Lung (tissue), 12 donors: ENCODE data around the gene TBL1Y. TPM values are rescaled to one million over a fixed set of nuclear protein-coding genes. Genes with fewer than 3 reads are reported as not detected.

Source experiments
- ATAC-seq: fragments of 200-7000 bp; cut with Tn5 transposase; one replicate; pipeline ENCODE4 v1.9.1; 2020; ENCODE audit warnings: moderate number of reproducible peaks; ENCODE audit not compliant: insufficient read depth, low FRiP score
- DNase-seq, 3 donors: peaks; one replicate each; pipeline ENCODE4 v3.0.0-alpha.2; 2013 to 2017
- H3K27ac ChIP-seq, 2 donors: one replicate each; pipeline ENCODE4 v1.5.1; 2013; ENCODE audit warnings: mild to moderate bottlenecking in 2 of 2, moderate library complexity in 2 of 2, control low read depth in 1 of 2, inconsistent platforms in 1 of 2, low read depth in 1 of 2, low read length in 1 of 2
- H3K27me3 ChIP-seq, 3 donors: one replicate each; pipeline ENCODE4 v1.5.1; 2013; ENCODE audit warnings: low read length in 2 of 3; ENCODE audit not compliant: control insufficient read depth in 3 of 3, insufficient read depth in 3 of 3
- H3K36me3 ChIP-seq, 4 donors: one replicate each; pipeline ENCODE4 v1.5.1; 2013; ENCODE audit warnings: low read length in 4 of 4, mild to moderate bottlenecking in 1 of 4, moderate library complexity in 1 of 4; ENCODE audit not compliant: control insufficient read depth in 4 of 4, insufficient read depth in 4 of 4
- H3K4me1 ChIP-seq, 5 donors: one replicate each; pipeline ENCODE4 v1.5.1; 2013; ENCODE audit warnings: low read length in 5 of 5, mild to moderate bottlenecking in 2 of 5, moderate library complexity in 1 of 5; ENCODE audit not compliant: control insufficient read depth in 5 of 5, insufficient read depth in 5 of 5
- H3K4me3 ChIP-seq: one replicate; pipeline ENCODE4 v1.5.1; 2013; ENCODE audit warnings: mild to moderate bottlenecking, control low read depth, moderate library complexity
- H3K9ac ChIP-seq, 2 donors: one replicate each; pipeline ENCODE4 v1.5.1; 2013; ENCODE audit warnings: low read length in 2 of 2, control low read depth in 1 of 2; ENCODE audit not compliant: insufficient read depth in 1 of 2
- H3K9me3 ChIP-seq, 4 donors: one replicate each; pipeline ENCODE4 v1.5.1; 2013; ENCODE audit warnings: low read length in 3 of 4, mild to moderate bottlenecking in 1 of 4, moderate library complexity in 1 of 4; ENCODE audit not compliant: control insufficient read depth in 4 of 4, insufficient read depth in 3 of 4
- CTCF ChIP-seq: IDR thresholded peaks from 2 replicates; pipeline ENCODE4 v1.5.1; 2012; ENCODE audit warnings: mild to moderate bottlenecking; ENCODE audit errors: control extremely low read depth, extremely low read depth
- WGBS, 2 donors: extraction: QIAGEN DNeasy Blood & Tissue Kit; methylation state at CpG; one replicate each; pipeline ENCODE4 v1.1.7; 2013; 5-methylcytosine and 5-hydroxymethylcytosine counted together
- polyA plus RNA-seq, 2 donors: library from polyadenylated mRNA; stranded (reverse); fragments of 200-250 nt; gene quantifications; one replicate each; pipeline ENCODE4 v1.2.1, GENCODE V29; 2013
- total RNA-seq, 2 donors: library from RNA; depleted of rRNA in 1 of 2; stranded (reverse); fragments of >200 nt in 1 of 2; gene quantifications; one replicate each; pipeline ENCODE4 v1.2.1, GENCODE V29; 2014 to 2021
- donor health status: control.
- donor health status: control.
- donor health status: Bipolar disorder and iron deficiency.
- donor health status: healthy.
- donor health status: DM: yes; HTN: yes; CAD: no.

TBL1Y gene
- total and polyA plus RNA-seq, 4 donors: 0.18 TPM; not detected in 3

- ATAC-seq: no peak
- 88% methylated on average over 1 of the region's 1 CpG; no CpG with 5 or more reads in 1 of the 2 donors for WGBS, 2 donors
- H3K27ac ChIP-seq: no peak overlapping the region
- H3K27me3 ChIP-seq: no peaks in the 10 kb centered on the region
- TF ChIP-seq CTCF: no peak
- no peaks in the 10 kb centered on the region for H3K36me3 ChIP-seq
- H3K4me3 ChIP-seq: no peak overlapping the region
- H3K9ac ChIP-seq: no peak overlapping the region
- no peaks in the 10 kb centered on the region for H3K4me1 ChIP-seq
- H3K9me3 ChIP-seq: no peaks in the 10 kb centered on the region
- no peak for DNase-seq
Observed at GRCh38 chrY:7102680-7103079, 192.2 kb downstream of the TBL1Y start.

GRCh38 chrY:7107179-7107578 lies 196.7 kb downstream of the TBL1Y start:
- TF ChIP-seq CTCF: no peak
- Histone ChIP-seq H3K9me3 (no peaks in the 10 kb centered on the region), H3K9ac (no peak overlapping the region), H3K36me3 (no peaks in the 10 kb centered on the region), H3K4me1 (no peaks in the 10 kb centered on the region), H3K4me3 (no peak overlapping the region), H3K27me3 (no peaks in the 10 kb centered on the region), H3K27ac (no peak overlapping the region)
- DNase-seq: no peak
- 90% methylated on average over 6 of the region's 6 CpGs; no CpG with 5 or more reads in 1 of the 2 donors for WGBS, 2 donors
- ATAC-seq: no peak

GRCh38 chrY:7110086-7110485 lies 199.6 kb downstream of the TBL1Y start:
- no peak for DNase-seq
- Histone ChIP-seq H3K4me1 (no peaks in the 10 kb centered on the region), H3K27ac (no peak overlapping the region), H3K9ac (no peak overlapping the region), H3K27me3 (no peaks in the 10 kb centered on the region), H3K36me3 (no peaks in the 10 kb centered on the region), H3K9me3 (no peaks in the 10 kb centered on the region), H3K4me3 (no peak overlapping the region)
- WGBS, 2 donors: 66% methylated on average over 3 of the region's 3 CpGs; no CpG with 5 or more reads in 1 of the 2 donors
- no peak for TF ChIP-seq CTCF
- ATAC-seq: no peak

GRCh38 chrY:7115871-7116270 lies 205.4 kb downstream of the TBL1Y start:
- no peaks in the 10 kb centered on the region for H3K27me3 ChIP-seq
- no peak overlapping the region for H3K9ac ChIP-seq
- 94% methylated on average over 5 of the region's 5 CpGs; no CpG with 5 or more reads in 1 of the 2 donors for WGBS, 2 donors
- H3K4me1 ChIP-seq: no peaks in the 10 kb centered on the region
- no peak for ATAC-seq
- TF ChIP-seq CTCF: no peak
- H3K27ac ChIP-seq: no peak overlapping the region
- no peaks in the 10 kb centered on the region for H3K9me3 ChIP-seq
- no peaks in the 10 kb centered on the region for H3K36me3 ChIP-seq
- no peak overlapping the region for H3K4me3 ChIP-seq
- DNase-seq: no peak
